AG08396 (cell line): ENCODE measurements around the gene PINLYP.
A peak's percentile ranks its signal among the peaks of the same experiment; 100 is the strongest.

Source experiments
- DNase-seq: peaks from one replicate; pipeline ENCODE4 v3.0.0; 2012; ENCODE audit warnings: low spot score, mixed read lengths

Gene PINLYP

DNA sequence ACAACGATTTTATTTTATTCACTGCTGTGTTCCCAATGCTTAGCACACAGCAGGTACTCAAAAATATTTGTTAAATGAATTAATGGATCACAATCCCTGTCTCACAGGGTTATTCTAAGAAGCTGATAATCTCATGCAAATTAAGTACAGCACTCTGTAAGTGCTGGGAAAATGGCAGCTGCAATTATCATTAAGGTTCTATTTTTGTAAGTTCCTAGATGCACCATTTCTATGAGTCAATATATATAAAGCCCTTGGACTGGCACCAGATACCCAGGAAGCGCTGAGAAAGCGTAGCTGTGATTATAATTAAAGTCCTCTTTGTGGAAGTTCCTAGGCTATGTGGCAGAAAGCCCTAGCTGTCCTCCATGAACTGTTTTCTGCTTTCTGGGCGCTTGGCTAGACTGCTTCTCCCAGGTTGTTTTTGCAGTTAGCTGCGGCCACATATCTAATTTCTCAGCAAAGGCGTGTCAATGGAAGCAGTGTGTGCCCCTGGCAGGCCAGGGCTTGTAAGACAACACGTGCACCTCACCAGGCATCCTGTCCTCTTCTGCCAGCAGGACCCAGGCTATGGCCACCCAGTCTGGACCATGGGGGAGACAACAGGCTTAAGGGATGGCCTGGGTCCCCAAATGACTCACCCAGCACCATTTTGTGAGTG, 31.1 kb downstream of the PINLYP start:
- DNase-seq = no peak

DNA sequence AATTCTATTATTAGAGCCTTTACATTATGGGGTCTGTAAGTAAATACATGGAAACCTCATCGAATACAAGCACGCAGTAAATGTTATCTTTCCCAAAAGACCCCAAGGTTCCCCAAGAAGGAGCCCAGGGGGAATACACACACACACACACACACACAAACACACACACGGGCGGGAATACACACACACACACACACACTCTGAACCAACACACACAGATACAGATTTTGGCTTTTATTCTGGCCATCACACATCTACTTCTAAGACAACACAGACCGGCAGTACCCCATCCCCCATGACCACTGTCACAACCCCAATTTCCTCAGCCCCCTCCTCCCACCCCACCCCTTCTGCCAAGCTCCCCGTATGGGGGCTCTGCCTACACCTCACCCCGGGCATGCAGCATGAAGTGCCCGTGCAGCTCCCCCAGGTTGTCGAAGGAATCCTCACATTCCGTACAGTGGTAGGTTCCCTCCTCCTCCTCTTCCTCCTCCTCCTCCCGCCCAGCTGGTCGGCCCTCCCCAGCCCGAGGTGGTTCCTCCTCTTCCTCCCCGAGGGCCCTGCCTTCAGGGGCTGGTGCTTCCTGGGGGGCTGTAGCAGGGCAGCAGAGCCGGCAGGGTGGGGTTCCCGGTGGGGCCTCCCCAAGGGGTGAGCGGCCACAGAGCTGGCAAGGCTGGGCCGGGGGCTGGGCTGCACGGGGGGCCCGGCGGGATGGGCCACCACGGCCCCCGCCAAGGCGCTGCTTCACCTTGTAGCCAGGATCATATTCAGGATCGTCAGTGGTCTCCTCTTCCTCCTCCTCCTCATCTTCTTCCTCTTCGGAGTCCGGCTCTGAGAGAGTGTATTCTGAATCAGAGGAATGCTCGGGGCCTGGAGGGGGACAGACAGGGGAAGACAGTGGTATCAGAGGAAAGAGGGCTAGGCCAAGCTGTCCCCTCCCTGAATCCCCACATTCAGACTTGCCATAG, 31.9 kb downstream of the PINLYP start:
- no peak for DNase-seq

DNA sequence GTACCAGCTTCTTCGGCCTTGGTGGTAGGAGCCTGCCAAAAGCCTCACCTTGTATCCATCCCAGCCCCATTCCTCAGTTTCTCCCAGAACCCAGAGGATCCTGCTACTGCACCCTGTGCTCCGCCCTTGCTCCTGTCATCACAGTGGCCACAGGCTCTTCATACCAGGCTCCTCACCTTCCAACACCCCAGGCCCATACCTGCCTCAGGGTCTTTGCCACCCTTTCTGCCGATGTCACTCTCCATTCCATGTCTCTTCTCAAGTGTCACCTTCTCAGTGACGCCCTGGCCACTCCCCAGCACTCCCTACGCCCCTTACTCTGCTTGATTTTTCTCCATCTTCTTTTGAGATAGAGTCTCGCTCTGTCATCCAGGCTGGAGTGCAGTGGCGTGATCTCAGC, 34.3 kb downstream of the PINLYP start:
- no peak for DNase-seq

DNA sequence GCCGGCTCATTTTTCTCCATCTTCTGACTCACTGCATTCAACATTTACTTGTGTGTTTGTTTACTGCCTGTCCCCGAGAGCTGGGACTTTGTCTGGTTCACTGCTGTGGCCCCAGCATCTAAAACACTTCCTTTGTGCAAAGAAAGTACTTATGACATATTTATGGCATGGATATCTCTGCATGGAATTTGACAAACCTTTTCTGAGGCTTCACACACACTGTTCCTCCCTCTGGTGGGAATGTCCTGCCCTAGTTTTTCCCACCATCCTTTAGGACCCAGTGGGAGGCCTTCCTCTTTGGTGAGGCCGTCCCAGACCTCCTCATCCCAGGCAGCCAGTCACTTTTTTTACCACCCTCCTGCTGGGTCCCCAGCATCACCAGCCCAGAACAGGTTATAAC, 34.9 kb downstream of the PINLYP start:
- DNase-seq = no peak

DNA sequence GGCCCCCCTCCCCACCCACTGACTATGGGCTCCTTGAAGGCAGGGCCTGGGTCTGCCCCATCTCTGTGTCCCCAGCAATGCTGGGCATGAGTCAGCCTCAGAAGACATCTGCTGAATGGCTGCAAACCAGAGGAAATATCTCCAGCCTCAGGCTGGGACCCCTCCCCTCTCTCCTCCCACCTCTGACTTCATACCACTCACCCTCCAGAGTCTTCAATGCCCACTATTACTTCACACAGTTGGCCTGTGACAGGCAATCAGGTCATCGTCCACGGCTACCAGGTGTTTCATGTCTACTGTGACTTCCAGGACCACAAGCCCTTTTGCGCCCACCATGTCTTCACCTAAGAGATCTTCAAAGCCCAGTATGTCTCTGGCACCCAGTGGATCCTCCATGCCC, 36.2 kb downstream of the PINLYP start, which contains the start of gene SRRM5:
TSS of gene SRRM5 (plus strand) at position 301 of the 400 bp plus-strand sequence. CDS start at position 335, 34 bp downstream.
- DNase-seq = no peak

DNA sequence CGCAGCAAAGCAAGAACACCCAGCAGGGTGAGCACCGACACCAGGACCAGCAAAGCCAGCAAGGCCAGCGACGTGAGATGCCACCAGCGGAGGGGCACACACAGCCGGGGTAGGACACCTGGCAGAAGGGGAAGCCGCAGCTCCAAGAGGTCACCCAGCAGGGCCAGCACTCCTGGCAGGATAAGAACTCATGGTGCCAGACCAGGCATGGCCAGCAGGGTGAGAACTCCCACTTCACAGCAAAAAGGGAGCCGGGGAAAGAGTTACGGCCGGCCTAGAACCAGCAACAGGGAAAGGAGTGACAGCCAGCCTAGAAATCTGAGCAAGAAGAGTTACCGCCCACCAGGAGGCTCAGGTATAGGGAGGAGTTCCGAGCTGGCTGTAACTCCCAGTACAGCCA, 36.8 kb downstream of the PINLYP start:
- no peak for DNase-seq

DNA sequence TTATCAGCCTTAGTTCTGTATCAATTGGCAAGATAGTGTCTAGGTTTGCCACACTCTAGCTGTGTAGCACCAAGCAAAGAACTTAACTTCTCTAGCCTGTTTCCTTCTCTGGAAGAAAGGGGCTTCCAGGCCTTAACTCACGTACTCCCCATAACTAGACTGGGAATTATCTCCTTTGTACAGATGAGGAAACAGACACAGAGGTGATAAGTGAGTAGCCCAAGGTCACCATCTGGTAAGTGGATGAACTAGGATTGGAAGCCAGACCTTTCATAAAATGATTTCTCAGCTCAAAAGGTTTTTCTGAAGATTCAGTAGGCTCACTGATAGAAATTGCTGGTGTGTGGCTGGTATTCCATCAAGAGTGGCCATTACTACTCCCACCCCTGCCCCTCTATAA, 40.7 kb downstream of the PINLYP start:
- DNase-seq = no peak

DNA sequence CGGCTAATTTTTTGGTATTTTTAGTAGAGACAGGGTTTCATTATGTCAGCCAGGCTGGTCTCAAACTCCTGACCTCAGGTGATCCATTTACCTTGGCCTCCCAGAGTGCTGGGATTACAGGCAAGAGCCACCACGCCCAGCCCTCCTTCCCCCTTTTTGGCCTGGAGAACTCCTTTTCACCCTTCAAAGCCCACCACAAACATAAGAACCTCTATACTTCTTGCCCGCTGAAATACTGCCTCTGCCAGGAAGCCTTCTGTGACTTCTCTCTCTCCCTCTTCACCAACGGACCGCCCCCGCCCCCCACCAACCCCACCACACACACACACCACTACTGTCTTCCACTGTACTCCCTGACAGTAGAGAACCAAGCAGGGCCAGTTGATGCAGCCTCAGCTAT, 41.4 kb downstream of the PINLYP start:
- DNase-seq = no peak

DNA sequence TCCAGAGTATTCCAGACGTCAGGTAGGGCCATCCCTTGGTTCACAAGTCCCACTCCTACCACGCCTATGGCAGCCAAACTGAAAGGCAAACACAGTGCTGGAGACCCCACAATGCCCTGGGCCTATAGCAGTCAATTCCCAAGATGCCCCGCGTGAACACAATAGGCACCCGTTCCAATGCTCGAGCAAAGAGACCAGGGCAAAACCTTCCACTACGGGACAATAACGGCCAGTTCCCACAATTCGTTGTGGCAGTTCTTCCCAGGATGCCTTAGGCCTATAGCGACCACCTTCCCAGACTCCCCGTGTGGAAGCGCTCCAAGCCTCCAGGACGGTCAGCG, 43.3 kb downstream of the PINLYP start:
- peak; percentile 46 for DNase-seq

DNA sequence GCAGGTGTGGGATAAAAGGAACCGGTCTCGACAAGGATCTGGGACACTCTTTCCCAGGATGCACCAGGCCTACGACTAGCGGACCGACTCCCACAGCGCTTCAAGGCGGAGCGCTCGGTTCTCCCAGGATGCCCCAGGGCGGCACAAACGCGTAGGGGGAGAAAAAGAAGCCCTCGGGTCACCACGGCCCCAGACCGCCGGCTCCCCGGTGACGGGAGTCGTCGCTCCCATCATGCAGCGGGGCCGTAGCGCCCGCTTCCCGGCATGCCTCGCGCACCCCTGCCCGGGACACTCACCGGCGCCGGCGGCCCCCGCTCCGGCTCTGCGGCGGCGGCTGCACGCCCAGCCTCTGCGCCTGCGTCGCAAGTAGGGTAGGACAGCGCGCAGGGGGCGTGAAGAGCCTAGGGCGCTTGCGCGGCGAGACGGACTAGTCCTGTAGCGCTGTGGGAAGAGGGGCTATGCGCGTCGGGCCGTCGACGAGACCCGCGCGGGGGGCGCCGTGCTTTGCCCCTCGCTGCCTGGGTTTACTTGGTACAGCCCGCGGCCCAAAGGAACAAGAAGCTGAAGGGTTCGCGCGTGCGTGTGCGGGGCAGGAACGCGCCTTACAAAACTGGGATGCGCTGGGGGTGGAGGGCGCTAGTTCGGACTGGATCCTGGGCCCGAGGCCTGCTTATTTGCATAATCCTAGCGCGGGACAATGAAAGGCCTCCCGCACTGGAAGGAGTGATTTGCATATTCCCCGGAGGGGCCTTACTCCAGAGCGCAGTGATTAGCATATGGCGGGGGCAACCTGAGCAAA, 43.9 kb downstream of the PINLYP start, which contains the start of gene ZNF428:
TSS of gene ZNF428 (minus strand) at position 368 of the 799 bp plus-strand sequence. CDS start 5,325 bp downstream, outside the sequence.
- peak; percentile 97 for DNase-seq

DNA sequence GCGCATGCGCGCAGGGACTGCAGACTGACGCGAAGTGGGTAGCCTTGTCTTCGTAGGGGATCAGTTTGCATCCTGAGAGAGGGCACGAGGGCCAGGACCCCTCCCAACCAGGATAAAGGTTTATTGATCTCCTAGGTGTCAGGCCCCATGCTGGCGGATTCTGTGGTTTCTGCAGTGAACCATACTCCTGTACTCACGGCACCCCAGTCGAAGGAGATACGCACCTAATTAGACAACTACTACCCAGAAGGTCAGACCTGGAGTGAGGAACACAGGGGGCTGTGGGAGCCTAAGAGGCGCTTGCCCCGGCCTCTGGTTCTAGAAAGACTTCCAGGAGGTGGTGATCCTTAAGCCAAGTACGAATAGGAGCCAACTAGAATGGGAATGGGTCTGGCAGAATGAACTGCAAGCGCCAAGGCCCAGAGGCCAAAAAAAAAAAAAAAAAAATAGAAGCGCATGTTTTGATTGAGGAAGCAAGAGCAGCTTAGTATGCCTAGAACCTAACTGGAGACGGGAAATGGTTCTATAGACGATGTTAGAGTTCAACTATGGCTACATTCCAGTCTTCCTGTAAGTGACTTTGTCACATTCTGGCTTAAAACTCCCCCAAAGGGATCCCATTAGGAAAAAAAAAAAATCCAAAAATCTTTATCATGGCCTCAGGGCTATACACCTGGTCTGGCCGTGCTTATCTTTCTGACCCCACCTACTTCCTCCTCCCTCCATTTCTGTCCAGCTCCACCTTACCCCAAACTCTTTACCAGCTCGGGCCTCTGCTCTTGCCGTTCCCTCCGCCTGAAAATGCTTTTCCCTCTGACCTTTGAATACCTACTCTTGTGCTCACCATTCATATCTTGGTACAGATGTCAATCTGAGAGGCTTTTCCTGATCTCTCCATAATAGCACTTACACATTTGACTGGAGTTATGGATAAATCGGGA, 44.7 kb downstream of the PINLYP start:
- DNase-seq = no peak

DNA sequence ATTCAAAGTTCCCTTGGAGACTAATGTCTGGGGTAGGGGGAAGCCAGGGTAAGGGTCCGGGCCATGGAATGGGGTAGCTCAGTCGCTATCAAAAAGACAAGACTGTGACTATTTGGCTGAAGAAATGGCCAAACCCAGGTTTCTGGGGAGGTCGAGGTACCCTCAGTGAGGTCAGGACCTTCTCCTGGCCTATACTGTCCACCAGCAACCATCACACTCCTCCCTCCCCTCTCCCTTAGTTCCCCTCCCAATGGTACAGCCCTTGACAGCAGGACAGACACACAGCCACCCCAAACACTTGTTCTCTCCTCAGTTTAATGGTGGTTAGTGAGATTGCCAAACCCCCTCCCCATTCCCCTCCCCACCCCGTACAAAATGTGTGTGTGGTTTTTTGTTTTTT, 46.5 kb downstream of the PINLYP start:
- no peak for DNase-seq

DNA sequence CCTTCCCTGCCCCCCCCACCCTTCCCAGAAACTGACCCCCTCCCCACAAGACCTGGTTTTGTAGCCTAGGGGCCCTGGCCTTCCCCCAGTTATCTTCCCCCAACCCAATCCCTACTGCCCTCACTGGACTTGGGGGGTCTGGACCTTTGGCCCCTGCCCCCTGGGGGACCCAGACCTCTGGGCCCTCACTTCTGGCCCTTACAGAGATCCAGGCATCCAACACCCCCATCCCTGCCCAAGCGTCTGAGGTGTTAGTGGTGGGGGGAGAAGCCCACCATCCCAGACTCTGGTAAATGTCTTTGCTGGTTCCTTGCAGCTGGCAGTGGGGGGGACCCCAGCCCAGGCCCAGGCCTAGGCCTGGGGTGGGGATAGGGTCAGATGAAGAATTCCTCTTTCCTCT, 47.4 kb downstream of the PINLYP start:
- DNase-seq = no peak

DNA sequence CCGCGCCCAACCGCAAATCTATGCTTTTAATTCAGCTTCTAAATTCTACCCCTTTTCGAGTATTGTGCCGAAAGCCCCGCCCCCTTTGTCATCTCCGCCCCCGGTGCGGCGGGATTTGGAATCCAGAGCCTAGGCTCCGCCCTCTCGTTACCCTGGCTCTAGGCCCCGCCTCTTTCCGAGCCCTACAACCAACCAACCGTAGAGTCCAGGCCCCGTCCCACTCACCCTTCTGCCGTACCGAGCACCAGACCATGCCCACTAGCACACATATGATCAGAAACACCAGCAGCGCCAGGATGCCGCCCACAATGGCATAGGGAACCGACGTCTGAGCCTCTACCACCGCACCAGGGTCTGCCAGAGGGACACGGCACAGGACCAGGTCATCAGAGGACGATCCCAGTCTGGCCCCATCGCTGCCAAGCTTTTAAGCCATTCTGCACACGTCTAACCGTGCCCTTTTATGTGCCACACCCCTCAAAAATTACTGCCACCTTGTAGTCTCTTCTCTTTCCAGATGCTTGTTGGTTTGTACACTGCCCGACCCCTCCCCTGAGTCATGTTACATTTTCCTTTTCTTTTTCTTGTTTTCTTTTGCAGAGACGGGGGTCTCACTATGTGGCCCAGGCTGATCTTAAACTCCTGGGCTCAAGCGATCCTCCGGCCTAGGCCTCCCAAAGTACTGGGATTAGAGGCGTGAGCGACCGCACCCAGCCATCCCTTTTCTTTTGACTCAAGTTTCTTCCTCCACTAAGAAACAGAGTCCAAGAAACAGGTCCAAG, 48.5 kb downstream of the PINLYP start:
- DNase-seq = no peak

DNA sequence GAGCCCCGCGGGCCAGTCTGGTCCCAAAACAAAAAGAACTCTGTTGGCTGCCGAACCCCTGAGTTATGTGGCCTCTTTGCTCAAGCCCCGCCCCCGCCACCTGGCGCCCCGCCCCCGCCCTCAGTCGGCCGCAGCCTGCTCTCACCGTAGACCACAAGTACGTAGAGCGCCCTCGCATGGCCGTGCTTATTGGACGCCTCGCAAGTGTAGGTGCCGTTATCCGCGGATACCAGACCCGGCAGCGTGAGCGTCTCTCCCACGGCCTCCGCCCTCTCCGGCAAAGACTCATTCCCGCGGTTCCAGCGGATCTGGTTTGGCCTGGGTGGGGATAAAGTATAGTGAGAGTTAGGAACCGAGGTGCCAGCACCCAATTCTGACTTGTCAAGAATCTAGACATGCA, 49.3 kb downstream of the PINLYP start:
- no peak for DNase-seq

DNA sequence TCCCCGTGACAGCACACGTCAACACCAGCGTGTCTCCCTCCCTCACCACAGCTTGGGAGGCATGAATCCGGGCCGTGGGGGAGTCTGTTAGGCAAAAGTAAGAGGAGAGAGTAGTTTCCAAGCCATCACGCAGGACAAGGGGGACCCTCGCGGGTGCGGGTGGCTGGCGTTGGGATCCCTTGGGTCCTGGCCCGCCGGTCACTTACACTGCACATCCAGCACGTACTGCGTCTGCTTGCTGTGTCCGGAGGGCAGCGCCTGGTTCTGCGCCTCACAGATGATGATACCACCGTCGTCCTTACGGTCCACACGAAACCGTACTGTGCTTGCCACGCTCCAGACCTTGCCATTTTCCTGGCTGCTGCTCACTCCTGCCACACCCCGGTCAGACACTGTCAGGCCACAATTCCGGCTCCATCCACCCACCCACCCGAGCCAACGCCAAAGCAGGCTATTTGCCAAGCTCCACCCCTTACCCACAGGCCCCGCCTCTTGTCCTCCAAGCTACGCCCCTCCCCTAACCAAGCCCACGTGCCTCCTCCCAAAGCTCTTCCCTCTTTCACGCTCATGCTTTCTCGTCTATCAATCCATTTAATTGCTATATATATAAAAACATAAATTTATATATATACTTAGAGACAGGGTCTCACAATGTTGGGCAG, 50.4 kb downstream of the PINLYP start:
- no peak for DNase-seq

DNA sequence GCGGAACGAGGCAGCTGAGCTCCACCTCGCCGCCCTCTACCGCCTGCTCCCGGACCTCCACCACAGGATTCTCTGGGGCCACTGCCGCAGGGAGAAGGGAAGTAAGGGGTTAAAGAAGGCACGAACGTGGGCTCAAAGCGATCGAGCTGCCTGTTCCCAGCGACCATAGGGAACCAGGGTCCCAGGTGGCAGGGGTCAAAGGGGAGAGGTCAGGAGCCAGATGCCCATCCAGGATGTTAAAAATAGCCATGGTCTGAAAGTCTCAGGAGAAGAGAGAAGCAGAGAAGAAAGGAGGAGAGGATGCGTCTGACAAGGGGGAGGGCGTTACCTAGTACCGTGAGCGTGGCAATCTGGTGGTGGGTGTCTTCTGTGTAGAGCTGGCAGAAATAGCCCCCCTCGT, 51.2 kb downstream of the PINLYP start:
- DNase-seq = no peak

DNA sequence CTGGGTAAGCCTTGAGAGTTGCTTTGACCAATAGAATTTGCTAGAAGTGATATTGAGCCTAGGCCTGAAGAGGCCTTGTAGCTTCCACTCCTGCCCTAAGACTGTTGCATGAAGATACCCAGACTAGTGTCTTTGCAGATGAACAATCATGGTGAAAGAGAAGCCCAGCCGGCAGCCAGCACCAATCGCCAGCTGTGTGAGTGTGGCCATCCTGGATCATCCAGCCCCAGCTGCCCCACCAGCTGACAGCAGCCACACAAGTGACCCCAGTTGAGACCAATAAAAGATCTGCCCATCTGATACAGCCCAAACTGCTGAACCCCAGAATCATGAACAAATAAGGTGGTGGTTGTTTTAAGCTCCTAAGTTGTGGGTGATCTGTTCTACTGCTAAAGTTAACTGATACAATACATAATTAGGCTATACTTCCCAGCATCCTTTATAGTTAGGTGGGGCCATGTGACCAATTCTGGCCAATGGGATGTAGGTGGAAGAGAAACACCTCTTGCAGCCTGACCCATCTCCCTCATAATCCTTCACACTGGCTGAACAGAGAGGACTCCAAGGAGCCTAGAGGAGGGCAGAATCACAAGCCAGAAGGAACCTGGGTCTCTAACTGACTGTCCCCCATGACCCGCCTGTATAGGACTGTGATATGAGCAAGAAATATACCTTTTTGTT, 53.2 kb downstream of the PINLYP start:
- no peak for DNase-seq

DNA sequence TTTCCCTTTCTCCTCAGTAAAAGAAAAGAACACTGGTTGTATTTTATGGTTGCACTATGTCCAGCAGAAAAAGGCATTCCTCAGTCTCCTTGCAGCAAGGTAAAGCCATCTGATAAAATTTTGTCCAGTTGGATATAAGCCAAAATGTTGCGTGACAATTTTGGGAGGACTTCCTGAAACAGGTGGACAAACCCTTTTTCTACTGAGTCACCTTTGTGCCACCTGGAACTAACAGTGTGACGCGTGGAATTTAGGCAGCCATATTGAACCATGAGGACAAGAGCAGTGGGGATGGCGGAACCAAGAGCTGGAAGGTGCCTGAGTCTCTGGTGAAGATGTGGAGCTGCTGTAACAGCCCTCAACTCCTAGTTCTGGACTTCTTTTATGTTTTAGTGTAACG, 55.9 kb downstream of the PINLYP start:
- no peak for DNase-seq
